Esophagus squamous epithelium (tissue), 4 donors: ENCODE measurements around the gene CAB39L.

Experiments
- CTCF ChIP-seq, 6 experiments: fragments of 450-650 bp in 4 of 6; fragments of 200-600 bp in 2 of 6; sonication (generic) in 2 of 6; IDR thresholded peaks; one replicate each; pipeline ENCODE4 v1.5.1; 2016 to 2019; ENCODE audit warnings: antibody characterized with exemption in 6 of 6, mild to moderate bottlenecking in 4 of 6, moderate library complexity in 4 of 6
- POLR2A ChIP-seq, 4 donors: fragments of 450-650 bp; IDR thresholded peaks; one replicate each; pipeline ENCODE4 v1.6.1; 2017; ENCODE audit warnings: antibody characterized with exemption in 4 of 4, mild to moderate bottlenecking in 4 of 4, moderate library complexity in 3 of 4

- no peak for TF ChIP-seq CTCF (IDR thresholded peaks at IDR 0.05)
- TF ChIP-seq POLR2A (IDR thresholded peaks at IDR 0.05), result no peak
Observed at GRCh38 chr13:49297338-49297737, 146.5 kb downstream of the CAB39L start.
